Smooth muscle cell of the brain vasculature (primary cell): ENCODE measurements around the gene ESAM.

ENCODE experiments used
- DNase-seq: peaks from one replicate; pipeline ENCODE4 v3.0.0-alpha.2; 2012; ENCODE audit warnings: low read depth, low spot score

Gene ESAM

DNA sequence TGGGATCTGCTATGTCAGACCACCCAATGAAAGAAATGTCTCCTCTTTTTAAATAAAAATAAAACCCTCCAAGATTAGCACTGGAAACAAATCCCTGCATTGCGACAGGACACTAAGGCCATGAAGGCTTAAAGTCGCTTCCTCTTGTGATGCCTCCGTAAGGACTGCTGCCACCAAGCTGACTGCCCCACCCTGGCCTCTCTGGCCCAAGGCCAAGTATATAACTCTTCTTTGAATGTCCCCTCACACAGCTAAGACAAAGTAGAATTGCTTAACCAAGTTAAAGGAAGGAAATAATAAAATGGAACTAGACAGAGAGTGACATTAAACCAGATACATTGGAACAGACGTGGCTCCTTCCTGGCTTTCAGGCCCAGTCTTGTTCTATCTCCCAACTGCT lies 29.9 kb downstream of the ESAM start:
- DNase-seq: no peak

DNA sequence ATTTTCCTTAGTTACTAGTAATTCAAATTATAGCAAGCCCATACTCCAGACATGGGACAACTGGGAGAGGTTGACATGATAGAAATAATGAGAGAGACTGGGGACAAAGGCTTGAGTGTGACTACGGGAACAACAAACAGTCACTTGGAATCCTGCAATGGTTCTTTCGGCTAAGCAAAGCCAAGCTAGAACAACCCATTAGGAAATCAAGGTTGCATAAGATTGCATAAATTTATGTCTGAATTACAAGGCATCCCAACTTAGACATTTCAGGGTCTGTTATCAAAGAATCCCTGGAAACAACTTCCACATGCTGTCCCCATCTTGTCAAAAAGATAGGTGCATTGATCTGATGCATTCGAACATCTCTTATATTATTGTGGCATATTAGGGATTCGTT lies 32.5 kb downstream of the ESAM start:
- no peak for DNase-seq

GRCh38 chr11:124728134-124728533 lies 34.0 kb downstream of the ESAM start:
- DNase-seq: no peak

DNA sequence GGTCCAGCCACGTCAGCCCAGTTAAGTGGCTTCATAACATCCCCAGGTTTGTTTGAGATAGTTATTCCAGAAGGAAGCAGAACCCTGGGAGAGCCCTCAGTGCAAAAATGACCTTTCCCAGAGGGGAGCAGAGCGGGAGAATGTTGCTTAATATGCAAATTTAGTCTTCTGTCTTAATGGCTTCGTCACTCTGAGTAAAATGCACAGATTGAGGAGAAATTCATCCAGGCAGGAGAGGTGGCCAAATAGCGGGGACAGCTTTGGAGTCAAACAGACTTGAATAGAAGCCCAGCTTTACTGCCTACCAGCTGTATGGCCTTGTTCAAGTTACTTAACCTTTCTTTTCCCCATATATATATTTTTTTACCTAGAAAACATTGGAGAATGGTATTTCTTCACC lies 34.6 kb downstream of the ESAM start:
- no peak for DNase-seq

DNA sequence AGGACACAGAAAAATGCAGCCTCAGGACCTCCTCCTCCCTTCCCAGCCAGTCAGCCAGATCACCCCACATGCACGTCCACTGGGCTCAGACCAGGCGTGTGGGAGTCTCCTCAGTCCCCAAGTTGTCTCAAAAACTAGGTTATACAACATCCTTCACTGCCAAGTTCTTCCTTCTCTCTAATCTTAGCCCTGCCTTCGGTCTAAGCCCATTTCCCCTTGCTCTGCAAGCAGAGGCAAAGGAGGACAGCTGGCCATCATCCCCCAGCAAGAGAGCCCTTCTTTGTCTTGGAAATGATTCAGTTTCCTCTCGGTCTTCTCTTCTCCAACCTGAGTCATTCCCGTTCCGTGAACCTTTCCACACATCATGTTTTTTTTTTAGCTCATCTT lies 36.4 kb downstream of the ESAM start:
- no peak for DNase-seq

GRCh38 chr11:124724979-124725718 lies 36.9 kb downstream of the ESAM start:
- DNase-seq: no peak

GRCh38 chr11:124722176-124722575 lies 39.9 kb downstream of the ESAM start:
- DNase-seq: no peak

DNA sequence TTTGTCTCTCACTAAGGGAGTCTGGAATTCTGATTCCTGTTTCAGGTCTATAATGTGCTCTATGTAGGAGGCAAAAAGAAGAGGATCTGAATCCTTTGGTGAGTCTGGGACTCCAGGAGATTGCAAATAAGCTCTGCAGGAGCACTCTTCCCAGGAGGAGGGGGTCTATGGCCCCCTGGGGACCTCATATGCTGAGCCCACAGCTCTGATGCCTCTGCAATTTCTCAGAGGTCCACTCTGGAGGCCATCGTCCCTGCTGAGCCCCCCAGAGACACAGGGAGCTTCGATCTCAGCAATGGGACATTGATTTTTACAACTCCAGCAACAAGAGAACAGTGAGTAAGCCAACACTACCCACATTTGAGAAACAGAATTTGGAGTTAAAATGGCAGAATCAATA lies 42.6 kb downstream of the ESAM start:
- no peak for DNase-seq

- no peak for DNase-seq
Measured at GRCh38 chr11:124718801-124719200, 43.3 kb downstream of the ESAM start.

GRCh38 chr11:124717786-124718651 lies 44.1 kb downstream of the ESAM start:
- no peak for DNase-seq

- no peak for DNase-seq
Measured at GRCh38 chr11:124717421-124717785, 44.7 kb downstream of the ESAM start.

DNA sequence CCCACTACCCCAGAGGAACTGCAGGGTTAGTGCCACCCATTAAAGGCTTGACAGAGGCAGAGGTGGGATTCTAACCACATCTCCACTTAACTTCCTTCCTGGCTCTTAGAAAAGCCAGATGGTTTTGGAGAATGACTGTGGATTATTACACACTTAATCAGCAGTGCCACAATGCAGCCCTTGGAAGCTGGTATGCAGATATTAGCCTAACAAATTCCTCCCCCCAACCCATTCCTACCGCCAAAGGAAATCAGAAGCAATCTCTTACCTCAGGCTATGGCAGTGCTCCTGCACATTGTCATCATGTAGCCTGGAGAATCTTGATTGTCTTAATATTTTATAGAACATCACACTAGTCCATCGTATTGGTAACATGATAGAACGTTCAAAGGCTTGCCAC lies 45.5 kb downstream of the ESAM start:
- DNase-seq: no peak

DNA sequence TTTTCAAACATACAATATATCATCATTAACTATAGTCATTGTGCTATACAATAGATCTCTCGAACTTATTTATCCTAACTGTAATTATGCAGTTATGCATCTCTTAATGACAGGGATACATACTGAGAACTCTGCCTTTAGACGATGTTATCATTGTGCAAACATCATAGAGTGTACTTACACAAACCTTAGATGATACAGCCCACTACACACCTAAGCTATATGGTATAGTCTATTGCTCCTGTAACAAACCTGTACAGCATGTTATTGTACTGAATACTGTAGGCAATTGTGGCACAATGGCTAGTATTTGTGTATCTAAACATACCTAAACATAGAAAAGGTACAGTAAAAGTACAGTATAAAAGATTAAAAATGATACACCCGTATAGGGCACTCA lies 49.7 kb downstream of the ESAM start:
- no peak for DNase-seq

DNA sequence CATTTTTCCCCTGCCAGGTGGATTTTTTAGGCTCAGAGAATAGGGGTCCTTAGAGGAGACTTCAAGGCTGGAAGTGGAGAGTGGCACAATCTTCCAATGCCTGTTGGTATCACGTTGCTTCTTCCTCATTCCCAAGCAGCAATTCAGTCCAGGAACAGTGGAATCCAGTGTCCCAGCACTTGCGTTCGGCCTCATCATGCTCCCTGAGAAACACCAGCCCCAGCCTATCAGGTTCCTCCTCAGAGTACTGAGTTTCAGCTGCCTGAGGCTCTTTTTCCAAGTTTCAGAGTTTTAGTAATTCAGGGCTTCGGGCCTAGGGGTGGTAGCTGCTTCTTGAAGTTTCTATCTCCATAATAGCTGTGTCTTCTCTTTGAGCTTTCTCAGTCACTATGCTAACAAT lies 54.3 kb downstream of the ESAM start:
- DNase-seq: no peak
